HG02642 (cell line): ENCODE results near the gene THEMIS.
"Not testable (repeated sequence)": the region's sequence is repeated elsewhere in the genome, so short reads cannot be mapped to it uniquely, and the experiment has no call there.

Experiments used
- ATAC-seq: cut with Tn5 transposase; IDR thresholded peaks from one replicate; pipeline ENCODE4 v1.9.1; 2021; ENCODE audit warnings: mild to moderate bottlenecking; ENCODE audit not compliant: unreplicated experiment, poor library complexity

Gene THEMIS

GRCh38 chr6:127748290-127748689 lies 152.6 kb downstream of the THEMIS start:
- no peak for ATAC-seq

GRCh38 chr6:127738423-127738822 lies 162.4 kb downstream of the THEMIS start:
- ATAC-seq: no peak

GRCh38 chr6:127737768-127738167 lies 163.1 kb downstream of the THEMIS start:
- ATAC-seq: no peak

- ATAC-seq: peak; percentile 97
Measured at GRCh38 chr6:127737009-127737486, 163.8 kb downstream of the THEMIS start.

DNA sequence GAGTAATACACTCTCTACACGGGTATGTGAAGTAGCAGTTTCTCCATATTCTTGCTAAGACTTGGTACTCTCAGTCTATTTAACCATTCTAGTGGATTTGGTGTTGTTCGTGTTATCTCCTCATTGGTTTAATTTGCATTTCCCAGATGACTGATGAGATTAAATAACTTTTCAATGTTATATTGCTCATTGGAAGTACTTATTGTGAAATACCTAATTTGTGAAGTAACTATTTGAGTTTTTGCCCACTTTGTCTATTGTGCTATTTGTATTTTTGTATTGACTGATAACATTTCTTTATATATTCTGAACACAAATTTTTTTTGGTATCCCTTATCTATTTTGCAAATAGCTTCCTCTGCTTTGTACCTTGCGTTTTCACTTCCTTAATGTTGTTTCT lies 167.9 kb downstream of the THEMIS start:
- ATAC-seq: no peak

GRCh38 chr6:127727260-127727953 lies 173.5 kb downstream of the THEMIS start:
- no peak for ATAC-seq

DNA sequence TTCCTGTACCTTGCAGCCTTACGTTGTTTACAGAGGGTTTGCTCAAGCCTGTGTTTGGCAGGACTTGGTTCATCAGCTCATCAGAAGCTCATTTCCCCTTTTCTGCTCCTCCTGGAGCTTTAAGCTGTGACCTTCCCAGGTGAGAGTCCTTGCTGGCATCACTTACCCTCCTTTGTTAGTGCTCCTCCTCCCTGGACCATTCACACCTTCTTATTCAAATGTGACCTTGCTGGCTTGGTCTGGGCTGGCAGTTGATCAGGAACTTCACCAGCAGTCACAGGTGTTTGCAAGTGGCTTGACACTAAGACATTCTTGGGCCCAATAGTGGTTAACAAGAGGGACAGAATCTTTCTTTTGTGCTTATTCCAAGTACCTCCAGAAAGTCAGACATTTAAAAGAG lies 175.0 kb downstream of the THEMIS start:
- ATAC-seq: no peak

DNA sequence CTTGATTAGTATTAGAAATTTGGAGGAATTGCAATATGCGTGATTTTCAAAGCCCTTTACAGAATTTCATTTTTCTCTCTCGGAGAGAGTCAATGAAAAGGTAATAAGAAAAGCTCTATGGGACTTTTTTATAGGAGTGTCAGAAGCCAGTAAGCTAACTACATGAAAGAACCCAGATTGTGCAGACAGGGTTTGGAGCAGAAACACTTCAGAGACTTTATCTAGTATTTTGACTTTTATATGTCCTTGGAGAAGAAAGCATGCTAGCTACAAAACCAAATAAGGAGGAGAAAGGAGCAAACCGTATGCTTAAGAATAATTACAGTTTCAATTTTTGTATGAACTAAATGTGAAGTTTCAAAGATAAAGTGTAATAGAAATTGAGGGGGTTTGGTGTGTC lies 182.2 kb downstream of the THEMIS start:
- ATAC-seq: no peak

DNA sequence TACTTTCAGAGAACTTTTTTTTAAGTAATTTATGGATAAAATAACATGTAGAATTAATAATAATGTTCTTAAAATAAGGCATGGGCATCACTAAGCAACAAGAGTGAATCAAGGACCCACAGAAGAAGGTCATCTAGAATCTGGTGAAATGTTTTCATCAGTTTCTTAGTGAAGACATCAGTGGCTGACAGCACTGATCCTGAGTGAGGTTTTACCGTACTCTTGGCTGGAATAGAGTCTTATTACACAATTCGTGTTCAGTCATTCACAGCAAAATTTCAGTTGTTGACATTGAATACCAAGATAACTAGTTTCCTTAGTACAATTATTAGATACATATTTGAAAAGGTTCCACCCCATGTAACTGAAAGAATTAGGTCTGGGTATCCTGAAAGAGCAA lies 183.5 kb downstream of the THEMIS start:
- ATAC-seq: no peak

DNA sequence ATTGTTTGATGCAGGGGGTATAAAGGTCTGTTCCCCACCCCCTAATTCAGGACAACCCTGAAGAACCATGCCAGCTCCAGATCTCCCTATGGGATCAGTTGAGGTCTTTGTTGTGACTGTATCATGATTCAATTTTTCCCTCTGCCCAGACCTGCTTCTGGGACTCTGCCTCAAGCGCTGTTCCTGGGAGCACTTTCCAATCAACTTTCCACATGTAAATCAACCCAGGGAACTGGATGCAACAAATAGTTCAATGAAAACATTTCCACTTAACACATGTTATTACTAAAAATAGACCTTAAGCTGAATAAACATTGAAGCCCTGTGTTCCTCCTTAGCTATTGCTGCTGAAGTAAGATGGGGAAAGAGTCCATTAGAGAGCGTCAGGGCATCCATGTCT lies 184.4 kb downstream of the THEMIS start:
- ATAC-seq: no peak

DNA sequence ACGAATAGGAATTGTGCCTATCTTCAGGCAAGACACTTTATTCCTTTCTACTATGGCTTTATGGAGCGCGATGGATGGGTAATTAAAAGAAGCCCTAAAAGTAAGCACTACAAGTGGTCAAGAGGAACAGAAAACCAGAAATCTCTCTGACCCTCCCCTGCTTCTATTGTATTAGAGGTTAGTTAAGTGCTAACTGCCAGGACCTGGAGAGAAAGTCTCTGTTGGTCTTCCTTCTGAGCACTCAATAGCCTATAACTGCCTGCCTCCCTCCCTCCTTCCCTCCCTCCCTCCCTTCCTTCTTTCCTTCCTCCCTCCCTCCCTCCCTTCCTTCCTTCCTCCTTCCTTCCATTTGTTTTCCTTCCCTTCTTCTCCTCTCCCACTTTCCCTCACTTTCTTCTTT lies 190.2 kb downstream of the THEMIS start:
- no peak for ATAC-seq

GRCh38 chr6:127706216-127706615 lies 194.6 kb downstream of the THEMIS start:
- ATAC-seq: no peak

DNA sequence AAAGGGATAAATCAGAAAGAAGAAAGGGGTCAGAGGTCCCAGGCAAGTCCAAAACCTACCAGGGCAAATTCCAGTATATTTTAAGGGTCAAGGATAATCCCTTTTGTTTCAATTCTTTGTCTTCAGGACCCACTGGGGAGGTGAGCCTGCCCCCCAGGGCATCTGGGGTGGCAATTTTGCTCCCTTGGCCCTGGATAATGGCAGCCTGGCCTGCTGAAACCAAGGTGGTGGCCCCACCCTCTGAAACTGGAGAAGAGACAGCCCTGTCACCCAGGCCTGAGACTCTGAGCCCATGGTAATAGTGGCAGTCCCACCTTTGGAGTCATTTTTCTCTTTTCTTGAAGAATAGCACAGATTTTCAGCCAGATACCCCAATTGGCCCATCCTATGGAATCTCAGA lies 205.8 kb downstream of the THEMIS start:
- ATAC-seq: no peak

DNA sequence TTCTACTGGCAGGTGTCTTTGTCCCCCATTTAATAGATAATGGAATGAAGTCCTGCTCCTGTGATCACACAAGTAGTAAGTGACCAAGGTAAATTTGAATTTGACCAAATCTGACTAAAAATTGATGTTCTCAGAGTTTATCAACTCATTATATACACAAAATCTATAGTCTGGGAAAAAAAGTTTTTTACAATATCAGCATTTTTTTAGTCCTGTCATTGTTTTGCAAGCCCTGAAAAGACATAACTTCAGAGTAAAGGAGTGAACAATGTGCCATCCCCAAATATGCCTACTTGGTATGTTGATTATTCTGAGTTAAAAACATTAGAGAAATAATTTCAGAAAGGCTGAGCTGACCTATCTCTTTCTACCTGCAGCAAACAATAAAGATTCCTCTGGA lies 209.7 kb downstream of the THEMIS start:
- no peak for ATAC-seq

GRCh38 chr6:127690588-127690987 lies 210.3 kb downstream of the THEMIS start:
- no peak for ATAC-seq

DNA sequence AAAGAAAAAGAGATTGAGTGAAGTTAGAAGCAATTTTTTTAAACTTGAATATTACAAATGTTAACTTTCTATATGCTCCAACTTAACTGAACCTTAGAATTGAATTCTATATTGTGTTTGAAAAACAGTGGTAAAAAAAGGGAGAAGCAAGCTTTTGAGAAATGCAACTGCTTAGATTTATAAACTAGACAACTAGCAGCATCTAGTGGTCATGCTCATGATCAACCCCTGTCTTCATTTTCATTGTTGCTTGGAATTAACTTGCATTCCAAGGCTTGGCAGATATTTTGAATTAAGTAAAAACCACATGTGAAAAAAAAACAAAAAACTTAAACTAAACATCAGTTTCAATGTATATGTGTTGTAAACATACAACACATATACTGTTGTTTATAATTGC lies 210.8 kb downstream of the THEMIS start:
- ATAC-seq: no peak

DNA sequence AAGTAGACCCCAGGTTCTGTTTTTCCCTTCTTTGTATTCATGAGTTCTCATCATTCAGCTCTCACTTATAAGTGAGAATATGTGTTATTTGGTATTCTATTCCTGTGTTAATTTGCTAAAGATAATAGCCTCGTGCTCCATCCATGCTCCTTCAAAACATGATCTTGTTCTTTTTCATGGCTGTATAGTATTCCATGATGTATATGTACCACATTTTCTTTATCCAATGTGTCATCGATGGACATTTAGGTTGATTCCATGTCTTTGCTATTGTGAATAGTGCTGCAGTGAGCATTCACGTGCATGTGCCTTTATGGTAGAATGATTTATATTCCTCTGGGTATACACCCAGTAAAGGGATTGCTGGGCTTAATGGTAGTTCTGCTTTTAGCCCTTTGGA lies 213.4 kb downstream of the THEMIS start:
- ATAC-seq: not testable (repeated sequence)

GRCh38 chr6:127686084-127686483 lies 214.8 kb downstream of the THEMIS start:
- ATAC-seq: no peak

GRCh38 chr6:127684501-127684900 lies 216.4 kb downstream of the THEMIS start:
- no peak for ATAC-seq
